ENCODE results near the gene LRRC26.
A peak's percentile ranks its signal among the peaks of the same experiment; 100 is the strongest.
"Not testable (repeated sequence)": the region's sequence is repeated elsewhere in the genome, so short reads cannot be mapped to it uniquely, and the experiment has no call there.

The LRRC26 gene

GRCh38 chr9:137130176-137130755 lies 39.6 kb downstream of the LRRC26 start:
- DNase-seq: no peak

- DNase-seq: peak; percentile 86
Measured at GRCh38 chr9:137129456-137130175, 40.2 kb downstream of the LRRC26 start.

- no peak for DNase-seq
Measured at GRCh38 chr9:137128862-137129455, 40.9 kb downstream of the LRRC26 start.

GRCh38 chr9:137128158-137128861 lies 41.5 kb downstream of the LRRC26 start:
- DNase-seq: no peak

GRCh38 chr9:137127301-137128157 lies 42.3 kb downstream of the LRRC26 start:
- DNase-seq: no peak

GRCh38 chr9:137126786-137127185 lies 43.1 kb downstream of the LRRC26 start:
- no peak for DNase-seq

GRCh38 chr9:137123952-137124462 lies 45.8 kb downstream of the LRRC26 start:
- DNase-seq: not testable (repeated sequence)

- DNase-seq: no peak
Measured at GRCh38 chr9:137123468-137123837, 46.4 kb downstream of the LRRC26 start.

GRCh38 chr9:137122796-137123467 lies 46.9 kb downstream of the LRRC26 start:
- not testable (repeated sequence) for DNase-seq

GRCh38 chr9:137121927-137122795 lies 47.7 kb downstream of the LRRC26 start:
- DNase-seq: not testable (repeated sequence)
